GM23338 (cell line): ENCODE data around the gene ANKRD63. TPM values are rescaled to one million over a fixed set of nuclear protein-coding genes. Genes with fewer than 3 reads are reported as not detected.

Source experiments
- ATAC-seq: fragments of 200-7000 bp; cut with Tn5 transposase; 3 replicates; pipeline ENCODE4 v1.9.1; 2020
- DNase-seq: peaks from one replicate; pipeline ENCODE4 v3.0.0-alpha.2; 2015; ENCODE audit warnings: low spot score
- H2AFZ ChIP-seq: fragments of 200-600 bp; sonication (generic); 2 replicates; pipeline ENCODE4 v1.8.0; 2016; ENCODE audit warnings: antibody characterized with exemption, mild to moderate bottlenecking, moderate library complexity
- H3F3A ChIP-seq: fragments of 200-600 bp; sonication (generic); replicated peaks from 2 replicates; pipeline ENCODE4 v1.8.0; 2017; ENCODE audit warnings: antibody characterized with exemption, mixed run types, low read depth
- H3K27ac ChIP-seq: fragments of 200-600 bp; sonication (generic); 2 replicates; pipeline ENCODE4 v1.6.1; 2016; ENCODE audit warnings: low read depth
- H3K27me3 ChIP-seq: fragments of 200-600 bp; sonication (generic); 2 replicates; pipeline ENCODE4 v1.8.0; 2016; ENCODE audit warnings: mild to moderate bottlenecking, mixed run types, moderate library complexity; ENCODE audit not compliant: insufficient read depth
- H3K36me3 ChIP-seq: fragments of 200-600 bp; sonication (generic); 2 replicates; pipeline ENCODE4 v1.8.0; 2016; ENCODE audit warnings: mild to moderate bottlenecking; ENCODE audit not compliant: insufficient read depth
- H3K4me1 ChIP-seq: fragments of 200-600 bp; sonication (generic); 2 replicates; pipeline ENCODE4 v1.8.0; 2016; ENCODE audit warnings: mild to moderate bottlenecking, moderate library complexity; ENCODE audit not compliant: insufficient read depth
- H3K4me2 ChIP-seq: fragments of 200-600 bp; sonication (generic); 2 replicates; pipeline ENCODE4 v1.7.1; 2017; ENCODE audit warnings: mixed run types
- H3K4me3 ChIP-seq: fragments of 200-600 bp; sonication (generic); 2 replicates; pipeline ENCODE4 v1.6.1; 2016; ENCODE audit warnings: mixed run types
- H3K79me2 ChIP-seq: fragments of 200-600 bp; sonication (generic); replicated peaks from 2 replicates; pipeline ENCODE4 v1.8.0; 2017; ENCODE audit warnings: mild to moderate bottlenecking; ENCODE audit not compliant: insufficient read depth
- H3K9me2 ChIP-seq: fragments of 200-600 bp; sonication (generic); 2 replicates; pipeline ENCODE4 v1.8.0; 2017; ENCODE audit not compliant: insufficient read depth
- H4K20me1 ChIP-seq: fragments of 200-600 bp; sonication (generic); replicated peaks from 2 replicates; pipeline ENCODE4 v1.8.0; 2017; ENCODE audit warnings: mild to moderate bottlenecking; ENCODE audit not compliant: insufficient read depth
- H3K27ac Mint-ChIP-seq: 2 replicates; pipeline ENCODE4 v1.8.0; 2020; ENCODE audit warnings: inconsistent platforms, mild to moderate bottlenecking, moderate library complexity, mixed read lengths
- H3K27me3 Mint-ChIP-seq: 3 replicates; pipeline ENCODE4 v1.8.0; 2022; ENCODE audit warnings: low read depth, mild to moderate bottlenecking, moderate library complexity, mixed read lengths, inconsistent platforms; ENCODE audit not compliant: insufficient read depth, poor library complexity
- H3K36me3 Mint-ChIP-seq: 3 replicates; pipeline ENCODE4 v1.8.0; 2021; ENCODE audit warnings: low read depth, mild to moderate bottlenecking, inconsistent platforms, moderate library complexity, mixed read lengths
- H3K4me1 Mint-ChIP-seq: 3 replicates; pipeline ENCODE4 v1.8.0; 2020; ENCODE audit warnings: mild to moderate bottlenecking, inconsistent platforms, mixed read lengths
- H3K4me3 Mint-ChIP-seq: 3 replicates; pipeline ENCODE4 v1.8.0; 2021; ENCODE audit warnings: moderate library complexity, mild to moderate bottlenecking, inconsistent platforms, mixed read lengths
- H3K9me3 Mint-ChIP-seq: 3 replicates; pipeline ENCODE4 v1.8.0; 2020; ENCODE audit warnings: moderate library complexity, mild to moderate bottlenecking, inconsistent platforms, mixed read lengths
- CREB1 ChIP-seq: fragments of 250-450 bp; sonication (Bioruptor Pico); IDR thresholded peaks from 2 replicates; pipeline ENCODE4 v1.5.0; 2020; ENCODE audit warnings: low read depth, mild to moderate bottlenecking, moderate library complexity
- CTCF ChIP-seq, 2 experiments: fragments of 200-600 bp in 1 of 2; sonication (generic) in 1 of 2; conservative IDR thresholded peaks; 2 replicates each; pipeline versions ENCODE4 v1.5.1 to v1.6.1; 2016 to 2017; ENCODE audit warnings: antibody characterized with exemption in 2 of 2, low read depth in 2 of 2, mild to moderate bottlenecking in 2 of 2, moderate library complexity in 1 of 2
- ETS1 ChIP-seq: IDR thresholded peaks from 2 replicates; pipeline ENCODE4 v1.6.1; 2016; ENCODE audit warnings: antibody characterized with exemption
- JUNB ChIP-seq: IDR thresholded peaks from one replicate; pipeline ENCODE4 v1.6.1; 2016; ENCODE audit warnings: antibody characterized with exemption; ENCODE audit not compliant: unreplicated experiment
- NANOG ChIP-seq: IDR thresholded peaks from 2 replicates; pipeline ENCODE4 v1.6.1; 2016; ENCODE audit warnings: antibody characterized with exemption, borderline replicate concordance
- POLR2AphosphoS5 ChIP-seq: IDR thresholded peaks from 2 replicates; pipeline ENCODE4 v1.6.1; 2016; ENCODE audit warnings: antibody characterized with exemption, low read depth
- REST ChIP-seq: IDR thresholded peaks from one replicate; pipeline ENCODE4 v1.6.1; 2018; ENCODE audit warnings: antibody characterized with exemption; ENCODE audit not compliant: unreplicated experiment
- STAT1 ChIP-seq: IDR thresholded peaks from one replicate; pipeline ENCODE4 v1.6.1; 2016; ENCODE audit warnings: antibody characterized with exemption; ENCODE audit not compliant: unreplicated experiment
- ZNF114 ChIP-seq: fragments of 250-450 bp; sonication (Bioruptor Pico); IDR thresholded peaks from 2 replicates; pipeline ENCODE4 v1.5.0; 2020; ENCODE audit warnings: mild to moderate bottlenecking, moderate library complexity
- ZNF462 ChIP-seq: fragments of 250-450 bp; sonication (Bioruptor Pico); IDR thresholded peaks from 2 replicates; pipeline ENCODE4 v1.5.0; 2020; ENCODE audit warnings: mild to moderate bottlenecking, moderate library complexity
- polyA plus RNA-seq: library from polyadenylated mRNA; unstranded; fragments of >200 nt; fragmentation: Nextera tagmentation; extraction: Ambion mirVana; gene quantifications from 2 replicates; pipeline ENCODE4 v1.2.1, GENCODE V29; 2016
- total RNA-seq: library from RNA; depleted of rRNA; stranded (reverse); fragments of >200 nt; shearing (Covaris generic); gene quantifications from 2 replicates; pipeline ENCODE4 v1.2.3, GENCODE V29; 2014

Gene ANKRD63
- total and polyA plus RNA-seq, 2 experiments from 2014 or later = 0.59 TPM; not detected in 1

GRCh38 chr15:40303576-40303975 is 20.7 kb upstream of the ANKRD63 start:
- Histone ChIP-seq H3K36me3 (no peaks in the 10 kb centered on the region), H3K4me1 (peaks cover 21% of the 10 kb centered on the region), H3K4me2 (no peak overlapping the region), H4K20me1 (no peaks in the 10 kb centered on the region), H3K27me3 (no peaks in the 10 kb centered on the region), H3K27ac (no peak overlapping the region), H3K4me3 (no peak overlapping the region), H2AFZ (no peak overlapping the region), H3F3A (no peaks in the 10 kb centered on the region), H3K79me2 (no peaks in the 10 kb centered on the region), H3K9me2 (no peaks in the 10 kb centered on the region)
- Mint-ChIP-seq H3K4me3 (no peak overlapping the region), H3K36me3 (peaks cover 12% of the 10 kb centered on the region), H3K27ac (no peak overlapping the region), H3K27me3 (peaks cover 35% of the 10 kb centered on the region), H3K4me1 (peaks cover 29% of the 10 kb centered on the region), H3K9me3 (peaks cover 15% of the 10 kb centered on the region)
- ATAC-seq (no peak), DNase-seq (no peak)
- no peak for TF ChIP-seq POLR2AphosphoS5
- TF ChIP-seq CREB1 (CRISPR knock-in tag) = no peak
- TF ChIP-seq REST = no peak
- no peak for TF ChIP-seq CTCF (conservative IDR thresholded peaks at IDR 0.05; ENCODE audit: low read depth in 2 of 2)
- no peak for TF ChIP-seq JUNB
- no peak for TF ChIP-seq ETS1
- no peak for TF ChIP-seq ZNF462 (CRISPR knock-in tag)
- TF ChIP-seq ZNF114 (CRISPR knock-in tag) = no peak
- TF ChIP-seq NANOG = no peak
- no peak for TF ChIP-seq STAT1
